GOT3 (cell line): ENCODE measurements around the gene SDCBP2.

ENCODE experiments used
- DNase-seq: peaks from one replicate; lab custom pipeline; 2025; ENCODE audit warnings: mixed read lengths; lab: John Stamatoyannopoulos, UW

SDCBP2 gene

GRCh38 chr20:1273366-1273765 is 55.6 kb downstream of the SDCBP2 start:
- DNase-seq = no peak

DNA sequence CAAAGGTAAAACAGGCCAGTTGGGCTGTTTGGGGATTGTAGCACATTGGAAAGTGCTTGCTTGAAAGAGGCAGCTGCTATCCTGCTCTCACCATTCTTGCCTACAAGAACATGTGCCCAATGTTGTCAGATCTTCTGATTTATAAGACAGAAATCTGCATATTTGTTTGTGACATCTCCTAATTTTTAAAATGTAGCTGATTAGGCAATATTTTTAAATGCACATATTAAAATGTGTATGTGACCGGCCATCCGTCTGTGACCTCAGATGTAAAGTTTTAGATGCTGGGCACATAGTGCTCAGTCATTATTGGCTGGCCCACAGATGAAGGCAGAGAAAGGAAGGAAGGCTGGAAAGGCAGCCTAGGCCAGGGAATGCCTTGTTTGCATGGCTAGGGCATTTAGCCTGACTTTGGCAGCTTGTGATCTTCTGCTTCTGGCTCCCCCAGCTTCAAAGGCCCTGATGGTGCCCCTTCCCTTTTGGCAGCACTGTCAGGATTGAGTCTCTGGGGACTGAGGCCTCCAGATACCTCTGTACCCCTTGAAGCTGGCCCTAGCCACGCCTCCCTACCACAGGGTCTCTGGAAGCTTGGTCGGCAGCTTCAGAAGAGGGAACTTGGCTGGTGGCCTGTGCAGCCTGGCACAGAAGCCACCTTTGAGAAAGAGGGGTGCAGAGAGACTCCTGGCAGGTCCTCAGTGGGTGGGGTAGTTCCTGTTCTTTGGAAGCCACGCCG is 56.4 kb downstream of the SDCBP2 start:
- DNase-seq = no peak

GRCh38 chr20:1269850-1270249 is 59.1 kb downstream of the SDCBP2 start:
- DNase-seq = no peak

DNA sequence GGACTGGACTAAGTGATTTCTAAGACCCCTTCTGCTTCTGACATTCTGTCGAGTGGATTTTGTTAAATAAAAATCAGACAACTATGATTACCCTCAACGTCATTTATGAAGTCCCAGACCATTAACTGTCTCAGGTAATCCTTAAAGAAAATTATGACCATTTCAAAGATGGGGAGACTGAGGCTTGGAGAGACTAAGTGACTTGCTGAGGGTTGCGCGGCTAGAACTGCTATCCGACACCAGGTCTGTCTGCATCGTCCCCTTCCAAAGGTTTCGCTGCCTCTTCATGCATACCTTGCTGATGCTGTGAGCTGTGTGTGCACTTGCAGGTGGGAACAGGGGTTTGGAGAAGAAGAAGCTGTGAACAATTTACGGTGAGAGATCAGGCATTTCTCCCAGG is 59.7 kb downstream of the SDCBP2 start:
- DNase-seq = no peak

DNA sequence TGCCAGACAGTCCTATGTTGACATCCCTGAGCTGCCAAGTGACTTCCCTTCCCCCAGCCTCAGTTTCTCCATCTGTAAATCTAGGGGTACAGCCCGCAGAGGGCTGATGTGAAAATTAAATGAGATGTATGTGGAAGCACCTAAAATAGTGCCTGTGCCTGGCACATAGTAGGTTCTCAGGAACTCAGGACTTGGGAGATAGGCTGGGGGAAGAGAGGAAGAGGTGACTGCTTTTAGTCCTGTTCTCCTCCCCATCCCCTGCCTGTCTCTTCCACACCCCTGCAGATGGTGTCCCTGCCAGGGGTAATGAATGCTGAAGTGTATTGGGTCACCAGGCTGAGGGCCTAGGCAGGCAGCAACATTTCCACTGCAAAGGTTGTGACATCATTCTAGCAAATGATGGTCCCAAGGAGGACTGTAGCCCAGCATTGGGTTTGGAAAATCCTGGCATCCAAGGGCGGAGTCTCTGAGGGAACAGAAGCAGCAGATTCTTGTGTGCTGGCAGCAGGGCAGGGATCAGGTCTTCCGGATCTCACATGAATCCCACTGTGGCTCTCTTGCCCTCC is 61.0 kb downstream of the SDCBP2 start:
- DNase-seq = no peak

DNA sequence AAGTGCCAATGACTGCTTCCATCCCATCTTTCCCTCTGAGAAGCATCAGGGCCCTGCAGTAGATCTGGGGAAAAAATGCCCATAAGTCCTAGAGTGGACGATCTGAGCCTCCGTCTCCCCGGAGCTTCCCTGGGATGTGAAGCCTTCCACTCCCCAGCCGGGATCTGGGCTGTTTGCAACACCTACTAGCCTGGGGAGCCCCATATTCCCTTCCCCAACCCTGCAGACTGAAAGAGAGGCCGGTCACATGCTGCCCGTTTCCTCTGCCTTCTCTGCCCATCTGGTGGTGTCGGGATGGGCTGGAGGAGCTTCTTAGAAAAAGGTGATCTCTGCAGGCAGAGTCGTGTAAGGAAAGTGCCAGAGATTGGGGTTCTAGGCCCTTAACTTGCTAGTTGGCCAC is 61.8 kb downstream of the SDCBP2 start:
- DNase-seq = no peak

DNA sequence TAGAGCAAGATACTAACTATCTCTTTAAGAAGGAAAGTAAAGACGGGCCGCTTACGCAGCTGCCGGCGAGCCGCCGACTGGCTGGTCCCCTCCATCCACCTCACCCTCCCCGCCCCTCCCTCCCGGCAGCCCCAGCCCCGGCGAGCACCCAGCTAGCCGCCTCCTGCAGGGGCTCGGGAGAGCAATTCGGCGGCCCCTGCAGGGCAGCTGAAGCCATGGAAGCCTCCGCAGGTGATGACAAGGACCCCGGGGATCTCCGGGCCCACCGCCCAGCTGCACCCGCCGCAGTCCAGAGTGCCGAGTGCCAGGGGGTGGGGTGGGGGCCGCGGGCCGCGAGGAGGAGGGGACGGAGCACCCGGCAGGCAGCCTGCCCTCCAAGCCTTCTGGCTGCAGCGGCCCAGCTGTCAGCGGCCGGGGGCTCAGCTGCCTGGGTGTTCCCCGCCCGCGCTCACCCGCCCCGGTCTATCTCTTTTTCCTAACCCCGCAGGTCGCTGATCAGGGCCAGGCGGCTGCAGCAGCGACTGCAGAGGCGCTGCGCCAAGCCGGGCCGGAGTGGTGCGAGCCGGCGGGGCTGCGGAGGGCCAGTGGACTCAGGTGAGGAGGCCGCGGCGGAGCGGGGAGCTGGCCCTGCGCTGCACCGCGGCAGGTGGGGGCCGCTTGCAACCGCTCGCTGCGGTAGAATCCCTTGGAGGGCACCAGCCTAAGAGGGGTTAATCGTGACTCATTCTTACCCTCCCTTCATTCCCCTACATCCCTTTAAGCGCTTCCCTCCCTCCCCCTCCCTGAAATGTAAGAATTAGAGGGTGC is 62.6 kb downstream of the SDCBP2 start, which contains the start of gene SNPH:
SNPH (plus strand) TSS at position 128 of the 807 bp plus-strand sequence. CDS start 29,946 bp downstream, outside the sequence.
- no peak for DNase-seq

- DNase-seq = no peak
Measured at GRCh38 chr20:1265916-1266166, 63.1 kb downstream of the SDCBP2 start.

DNA sequence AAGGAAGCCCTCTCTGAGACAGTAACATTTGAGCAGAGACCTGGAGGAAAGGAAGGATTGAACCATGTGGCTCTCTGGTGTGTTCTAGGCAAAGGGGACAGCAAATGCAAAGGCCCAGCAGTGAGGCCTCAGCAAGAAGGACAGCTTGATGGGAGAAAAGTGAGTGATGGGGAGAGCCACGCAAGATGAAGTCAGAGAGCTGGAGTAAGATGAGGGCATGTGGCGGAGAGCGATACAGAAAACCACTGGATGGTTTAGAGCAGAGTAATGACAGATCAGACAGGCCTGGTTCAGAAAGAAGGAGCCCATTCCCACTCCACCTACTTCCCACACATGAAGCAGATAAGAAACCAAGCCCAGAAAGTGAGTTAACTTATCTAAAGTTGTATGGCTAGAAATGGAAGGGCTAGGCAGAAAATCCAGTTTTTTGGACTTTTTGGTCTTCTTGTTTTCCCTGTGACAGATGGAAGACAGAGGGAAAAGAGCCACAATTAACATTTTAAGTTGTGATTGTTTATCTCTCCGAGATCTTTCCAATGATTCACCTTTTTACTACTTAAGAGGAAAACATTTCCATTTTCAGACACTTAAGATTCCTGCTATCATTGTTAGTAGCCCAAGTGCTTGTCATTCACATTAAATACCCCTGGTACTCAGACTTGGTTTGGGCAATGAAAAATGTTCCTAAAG is 63.6 kb downstream of the SDCBP2 start:
- no peak for DNase-seq

GRCh38 chr20:1264727-1265126 is 64.2 kb downstream of the SDCBP2 start:
- no peak for DNase-seq

GRCh38 chr20:1263853-1264252 is 65.1 kb downstream of the SDCBP2 start:
- no peak for DNase-seq
